HG03342 (cell line): ENCODE data around the gene DCN.

Experiments used
- ATAC-seq: cut with Tn5 transposase; IDR thresholded peaks from one replicate; pipeline ENCODE4 v1.9.1; 2021; ENCODE audit warnings: mild to moderate bottlenecking, moderate library complexity; ENCODE audit not compliant: unreplicated experiment

The DCN gene

GRCh38 chr12:91188778-91189177 is 6.2 kb upstream of the DCN start:
- no peak for ATAC-seq

GRCh38 chr12:91186156-91186555 is 3.5 kb upstream of the DCN start:
- no peak for ATAC-seq

- ATAC-seq, result no peak
Observed at GRCh38 chr12:91185421-91185820, 2.8 kb upstream of the DCN start.

DNA sequence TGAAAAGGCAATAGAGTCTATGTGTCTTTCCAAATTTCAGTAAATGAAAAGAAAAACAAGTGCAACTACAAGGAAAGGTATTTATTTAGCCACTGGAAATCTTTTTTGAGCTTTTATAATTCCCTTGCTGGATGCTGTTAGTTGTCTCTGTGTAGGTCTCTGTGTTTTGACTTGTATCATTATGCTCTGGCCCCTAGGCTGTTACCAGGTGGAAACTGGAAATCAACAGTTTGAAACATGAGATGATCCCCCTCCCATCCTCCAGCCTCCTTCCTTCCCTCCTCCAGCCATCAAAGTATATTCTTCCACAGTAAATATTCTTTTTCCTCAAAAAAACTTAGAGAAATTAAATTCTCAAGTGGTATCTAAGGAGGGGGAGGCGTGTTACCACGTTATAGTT is 934 bp upstream of the DCN start:
- ATAC-seq, result no peak

DNA sequence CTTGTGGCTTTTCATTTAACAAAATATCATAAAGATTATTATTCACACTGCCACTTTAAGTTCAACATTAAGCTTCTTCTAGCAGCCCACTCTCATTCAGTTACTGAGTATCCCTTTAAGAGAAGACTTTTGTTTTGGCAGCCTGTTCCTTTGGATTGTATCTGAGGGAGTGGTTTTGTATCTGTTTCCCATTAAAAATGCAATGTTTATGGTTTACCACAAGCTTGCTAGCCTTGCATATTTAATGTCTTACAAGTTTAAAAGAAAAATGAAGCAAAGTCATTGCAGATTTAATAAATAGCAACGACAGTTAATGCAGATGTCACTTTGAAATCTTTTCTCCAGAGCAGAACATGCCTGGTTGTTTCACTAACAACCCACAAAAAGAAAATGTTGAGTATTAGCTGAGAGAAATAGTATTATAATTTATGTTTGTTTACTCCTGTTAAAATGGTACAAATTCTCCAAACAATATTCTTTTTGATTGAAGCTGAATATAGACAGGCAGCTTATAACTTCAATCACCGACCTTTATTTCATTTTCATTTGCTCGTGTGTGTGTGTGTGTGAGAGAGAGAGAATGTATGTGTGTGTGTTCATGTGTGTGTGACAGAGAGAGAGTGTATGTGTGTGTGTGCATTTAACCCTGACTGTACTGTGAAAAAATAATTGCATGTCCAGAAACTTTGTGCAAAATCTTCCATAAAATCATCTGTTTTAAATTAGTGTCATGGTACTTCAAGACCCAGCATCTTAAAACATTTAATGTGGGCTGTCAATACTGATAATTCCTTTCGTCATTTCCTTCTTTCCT is 1.8 kb downstream of the DCN start:
- ATAC-seq, result no peak

DNA sequence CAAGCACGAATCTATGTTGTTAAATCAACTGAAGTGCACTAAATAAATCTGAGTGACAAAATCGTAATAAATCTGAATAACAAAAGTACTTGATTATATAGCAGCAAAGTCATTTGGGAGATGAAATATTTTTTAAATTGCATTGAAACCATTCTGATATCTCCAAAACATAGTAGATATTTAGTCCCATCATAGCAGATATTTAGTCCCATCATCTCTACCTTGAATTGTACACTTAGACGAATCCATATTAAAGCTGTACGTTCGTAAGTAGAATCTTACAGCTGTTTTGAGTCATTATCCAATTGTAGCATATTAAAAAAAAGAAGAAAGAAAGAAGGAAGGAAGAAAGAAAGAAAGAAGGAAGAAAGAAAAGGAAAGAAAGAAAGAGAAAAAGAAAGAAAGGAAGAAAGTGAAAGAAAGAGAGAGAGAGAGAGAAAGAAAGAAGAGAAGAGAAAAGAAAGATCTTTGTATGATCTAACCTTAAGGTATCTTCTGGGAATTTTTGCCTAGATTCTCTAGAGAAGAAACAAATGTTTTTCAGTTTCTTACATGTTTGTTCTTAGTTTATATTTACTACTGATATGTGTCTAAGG is 2.6 kb downstream of the DCN start:
- ATAC-seq, result no peak

- ATAC-seq, result no peak
Observed at GRCh38 chr12:91179315-91179714, 3.3 kb downstream of the DCN start.

GRCh38 chr12:91178781-91179180 is 3.8 kb downstream of the DCN start:
- ATAC-seq, result no peak

DNA sequence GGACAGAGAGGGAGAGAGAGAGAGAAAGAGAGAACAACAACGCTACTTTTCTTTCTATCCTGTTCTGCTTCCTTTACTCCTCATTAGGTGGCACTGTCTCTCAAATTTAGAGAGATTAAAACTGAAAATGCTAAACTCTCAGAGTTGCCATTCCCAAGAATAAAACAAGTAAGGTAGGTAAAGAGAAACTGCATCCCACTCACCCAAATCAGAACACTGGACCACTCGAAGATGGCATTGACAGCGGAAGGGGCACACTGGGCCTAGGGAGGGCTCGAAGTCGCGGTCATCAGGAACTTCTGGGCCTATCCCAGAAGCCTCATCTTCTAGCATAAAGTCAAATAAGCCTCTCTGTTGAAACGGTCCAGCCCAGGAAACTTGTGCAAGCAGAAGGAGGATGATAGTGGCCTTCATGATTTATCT is 4.5 kb downstream of the DCN start:
- ATAC-seq, result no peak

- no peak for ATAC-seq
Observed at GRCh38 chr12:91177381-91177780, 5.2 kb downstream of the DCN start.

DNA sequence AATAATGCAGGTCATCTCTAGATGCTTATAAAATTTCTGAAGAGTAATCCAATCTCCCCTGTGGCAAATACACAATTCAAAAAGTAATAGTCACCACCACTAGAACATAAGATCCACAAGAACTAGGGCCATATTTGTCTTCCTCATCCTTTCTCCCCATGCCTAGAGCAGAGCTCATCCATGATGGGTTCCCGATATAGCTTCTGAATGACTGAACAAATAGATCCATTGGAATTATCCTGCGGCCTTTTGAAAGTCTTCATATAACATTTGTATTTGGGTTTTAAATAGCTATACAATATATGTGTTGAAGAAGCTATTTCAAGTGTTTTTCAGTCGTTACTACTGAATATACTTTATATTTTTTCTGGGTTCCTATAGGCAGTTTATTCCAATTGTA is 5.7 kb downstream of the DCN start:
- ATAC-seq, result no peak

DNA sequence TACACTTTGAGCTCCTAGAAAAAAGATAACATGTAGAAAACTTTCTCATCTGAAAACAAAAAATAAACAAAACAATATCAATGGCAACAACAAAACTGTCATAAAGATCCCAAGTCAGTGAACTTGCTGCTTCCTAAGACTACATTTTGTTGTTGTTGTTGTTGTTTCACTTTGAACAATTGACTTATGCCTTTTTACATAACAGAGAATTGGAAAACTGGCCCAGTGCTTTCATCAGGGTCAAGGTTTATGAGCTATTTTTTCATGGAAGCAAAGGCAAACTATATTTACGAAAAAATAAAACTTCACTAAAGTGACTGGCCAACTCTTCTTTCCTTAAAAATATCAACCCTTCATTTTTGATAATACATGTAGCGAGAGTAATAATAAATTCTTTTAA is 6.3 kb downstream of the DCN start:
- no peak for ATAC-seq

DNA sequence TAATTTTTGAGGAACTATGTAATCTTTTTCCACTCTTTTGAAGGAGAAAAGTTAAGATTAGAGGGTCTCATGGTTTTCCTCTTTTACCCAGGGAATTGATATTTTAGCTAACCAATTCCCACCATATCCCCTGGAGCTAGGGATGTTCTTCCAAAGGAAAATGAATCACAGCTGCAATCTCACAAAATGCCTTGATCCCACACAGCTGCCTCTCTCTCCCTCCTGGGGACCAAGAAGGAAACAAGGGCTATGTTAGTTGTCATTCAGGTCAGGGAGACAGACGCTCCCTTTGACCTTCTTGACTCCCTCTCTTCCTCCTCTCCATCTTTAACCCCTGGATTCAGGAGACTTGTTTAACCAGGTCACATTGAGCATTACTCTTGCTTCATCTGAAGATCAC is 9.5 kb downstream of the DCN start:
- ATAC-seq, result no peak

DNA sequence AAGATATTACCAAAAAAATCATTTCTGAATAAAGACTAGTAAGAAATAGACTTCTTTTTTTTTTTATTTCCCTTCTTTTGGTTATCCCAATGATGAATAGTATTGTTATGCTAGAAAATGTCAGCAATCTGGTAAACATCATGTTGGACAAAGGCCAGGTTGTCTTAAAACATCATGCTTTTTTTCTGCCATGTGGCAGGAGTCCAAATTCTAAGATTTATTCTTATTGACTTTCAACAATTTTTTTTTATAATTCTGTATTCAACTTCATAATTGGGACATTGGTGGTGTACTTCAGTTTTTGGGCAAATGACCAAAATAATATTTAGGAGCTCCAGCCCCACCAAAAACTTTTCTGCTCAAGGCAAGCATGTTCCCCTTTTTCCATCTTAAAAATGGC is 10.5 kb downstream of the DCN start:
- ATAC-seq, result no peak

- ATAC-seq, result no peak
Observed at GRCh38 chr12:91171476-91171875, 11.1 kb downstream of the DCN start.

DNA sequence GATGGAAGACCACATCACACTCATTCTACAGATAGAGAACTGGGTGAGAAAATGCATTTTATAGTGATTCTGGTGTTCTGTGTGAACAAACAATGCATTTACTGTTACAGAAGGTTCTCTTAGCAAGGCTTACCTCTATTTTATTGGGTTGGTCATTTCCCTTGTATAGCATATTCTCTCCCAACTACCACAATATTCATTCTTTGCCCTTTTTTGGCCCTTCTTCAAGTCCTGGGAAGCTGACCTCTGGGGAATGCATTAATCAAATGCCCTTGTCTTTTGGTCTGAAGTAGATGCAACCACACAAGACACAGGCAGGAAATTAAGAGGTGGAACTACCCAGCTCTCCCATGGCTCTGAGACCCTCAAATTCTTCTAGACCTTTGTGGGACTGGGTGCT is 19.5 kb downstream of the DCN start:
- ATAC-seq, result no peak

- ATAC-seq, result no peak
Observed at GRCh38 chr12:91161009-91161408, 21.6 kb downstream of the DCN start.

DNA sequence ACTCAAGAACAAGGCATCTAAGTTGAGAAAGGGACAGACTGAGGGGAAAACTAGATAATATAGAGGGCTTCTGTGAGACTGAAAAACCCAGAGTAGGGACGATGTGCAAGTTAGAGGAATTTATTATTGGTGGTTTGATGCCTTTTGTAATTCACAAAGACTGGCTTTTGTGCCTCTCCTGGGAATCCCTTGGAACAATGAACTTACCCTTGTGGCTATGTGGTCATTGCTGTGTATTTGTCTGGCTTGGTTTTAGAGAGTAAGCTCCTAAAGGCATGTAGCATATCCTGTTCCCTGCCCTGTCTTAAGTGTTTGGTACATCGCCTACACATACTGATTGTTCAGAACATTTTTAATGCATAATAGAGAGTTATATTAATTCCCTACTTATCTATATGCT is 26.6 kb downstream of the DCN start:
- no peak for ATAC-seq

- no peak for ATAC-seq
Observed at GRCh38 chr12:91154131-91154530, 28.5 kb downstream of the DCN start.

GRCh38 chr12:91144053-91144452 is 38.6 kb downstream of the DCN start:
- no peak for ATAC-seq

- ATAC-seq, result no peak
Observed at GRCh38 chr12:91143206-91143605, 39.4 kb downstream of the DCN start.

DNA sequence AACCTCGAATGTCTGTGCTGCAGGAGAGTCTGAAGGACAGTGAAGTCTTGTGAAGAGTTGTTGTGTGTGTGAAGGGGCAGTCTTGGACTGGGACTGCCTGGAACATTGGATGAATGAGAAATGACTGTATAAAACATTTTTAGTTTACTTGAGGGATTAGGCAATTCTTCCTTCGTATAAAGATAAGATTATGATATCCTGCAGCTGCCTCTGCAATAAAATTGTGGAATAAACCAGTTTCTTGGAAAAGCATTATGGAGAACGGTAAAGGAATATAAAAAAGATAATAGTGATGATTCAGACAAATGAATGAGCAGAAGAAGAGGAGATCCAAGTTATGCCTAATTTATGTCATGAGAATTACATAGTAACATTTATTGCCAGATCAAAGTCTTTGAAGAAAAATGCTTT is 40.4 kb downstream of the DCN start:
- no peak for ATAC-seq
